Spleen (tissue), 11 donors: Measurements from ENCODE around the gene ARSD. TPM values are rescaled to one million over a fixed set of nuclear protein-coding genes. Genes with fewer than 3 reads are reported as not detected.
"Not testable (repeated sequence)": the region's sequence is repeated elsewhere in the genome, so short reads cannot be mapped to it uniquely, and the experiment has no call there.

ENCODE experiments used
- DNase-seq: peaks from one replicate; pipeline ENCODE4 v3.0.0-alpha.2; 2020
- H3K27ac ChIP-seq, 8 donors: fragments of 200-600 bp; sonication (generic) in 7 of 8; 1 replicate in 4 of 8; 2 replicates in 4 of 8; pipeline versions ENCODE4 v1.5.0 to v1.8.0; 2016 to 2021; ENCODE audit warnings: inconsistent platforms in 4 of 8, mild to moderate bottlenecking in 4 of 8, moderate library complexity in 1 of 8
- H3K27me3 ChIP-seq, 7 donors: fragments of 200-600 bp; sonication (generic) in 6 of 7; replicated peaks in 1 of 7; 1 replicate in 4 of 7; 2 replicates in 3 of 7; pipeline versions ENCODE4 v1.5.0 to v1.8.0; 2016 to 2021; ENCODE audit warnings: inconsistent platforms in 3 of 7, mild to moderate bottlenecking in 1 of 7
- H3K36me3 ChIP-seq, 6 donors: fragments of 200-600 bp; sonication (generic) in 5 of 6; 1 replicate in 4 of 6; 2 replicates in 2 of 6; pipeline versions ENCODE4 v1.5.0 to v1.8.0; 2016 to 2021; ENCODE audit warnings: inconsistent platforms in 2 of 6
- H3K4me1 ChIP-seq, 6 donors: fragments of 200-600 bp; sonication (generic) in 5 of 6; 1 replicate in 3 of 6; 2 replicates in 3 of 6; pipeline versions ENCODE4 v1.5.0 to v1.8.0; 2016 to 2021; ENCODE audit warnings: inconsistent platforms in 3 of 6
- H3K4me3 ChIP-seq, 8 donors: fragments of 200-600 bp; sonication (generic) in 7 of 8; 1 replicate in 4 of 8; 2 replicates in 4 of 8; pipeline versions ENCODE4 v1.5.0 to v1.8.0; 2016 to 2021; ENCODE audit warnings: inconsistent platforms in 4 of 8, mild to moderate bottlenecking in 4 of 8, moderate library complexity in 2 of 8
- H3K9me3 ChIP-seq, 8 donors: fragments of 200-600 bp; sonication (generic) in 7 of 8; 1 replicate in 4 of 8; 2 replicates in 4 of 8; pipeline versions ENCODE4 v1.5.0 to v1.8.0; 2016 to 2021; ENCODE audit warnings: inconsistent platforms in 4 of 8
- CTCF ChIP-seq, 11 experiments: fragments of 200-600 bp in 7 of 11; fragments of 450-650 bp in 4 of 11; sonication (generic) in 4 of 11; IDR thresholded peaks in 8 of 11; conservative IDR thresholded peaks in 3 of 11; 1 replicate in 7 of 11; 2 replicates in 4 of 11; pipeline versions ENCODE4 v1.4.0 to v1.8.0; 2016 to 2021; ENCODE audit warnings: antibody characterized with exemption in 11 of 11, inconsistent platforms in 4 of 11, mild to moderate bottlenecking in 1 of 11
- POLR2A ChIP-seq, 3 donors: fragments of 450-650 bp; IDR thresholded peaks; one replicate each; pipeline ENCODE4 v1.5.1; 2017; ENCODE audit warnings: antibody characterized with exemption in 3 of 3, mild to moderate bottlenecking in 1 of 3
- POLR2AphosphoS5 ChIP-seq, 3 donors: sonication (generic); formaldehyde crosslinking; IDR thresholded peaks; one replicate each; pipeline ENCODE4 v1.5.1; 2017; ENCODE audit warnings: antibody characterized with exemption in 3 of 3
- WGBS, 5 donors: extraction: QIAGEN DNeasy Blood & Tissue Kit in 3 of 5; methylation state at CpG; one replicate each; pipeline versions ENCODE4 v1.1.5 to v1.1.7; 2013 to 2018; 5-methylcytosine and 5-hydroxymethylcytosine counted together
- intact Hi-C: fragments of 100-400 bp; cut with DNase I; formaldehyde crosslinking; loops from one replicate; pipeline ENCODE4 v1.15.0; 2023; ENCODE audit warnings: low total_unique reads
- polyA plus RNA-seq, 3 donors: library from polyadenylated mRNA; stranded (reverse); fragments of 200-250 nt; gene quantifications; one replicate each; pipeline ENCODE4 v1.2.1, GENCODE V29; 2013
- total RNA-seq, 7 donors: library from RNA; depleted of rRNA in 3 of 7; stranded (reverse); fragments of >200 nt in 3 of 7; fragmentation: NEBNext Ultra II Directional in 4 of 7; extraction: Animal tissue kit (Norgen Biotek cat#: 25700) in 4 of 7; gene quantifications; one replicate each; pipeline versions ENCODE4 v1.1.0 to v1.2.1, GENCODE V29; 2016 to 2021
- donor health status: healthy with polysubstance abuse.
- donor health status: DM: no; HTN: no; CAD: no; lungs with moderate emphysema.
- donor health status: DM: no; HTN: no; CAD: no.
- donor health status: Bipolar disorder and iron deficiency.
- donor health status: healthy.
- donor health status: DM: no; HTN: no; CAD: no.
- donor health status: DM: yes; HTN: yes; CAD: no.

Gene ARSD
- total and polyA plus RNA-seq, 10 donors = 2.8 to 22.0 (median 12.8) TPM

GRCh38 chrX:2965965-2966364 is 36.8 kb upstream of the ARSD start:
- intact Hi-C loops = no loop called here
- no peak overlapping the region for H3K4me3 ChIP-seq
- TF ChIP-seq POLR2A (IDR thresholded peaks at IDR 0.05) (no peak), POLR2AphosphoS5 (IDR thresholded peaks at IDR 0.05) (no peak), CTCF (IDR thresholded peaks at IDR 0.05 in 8 of 11, conservative IDR thresholded peaks at IDR 0.05 in 3 of 11) (no peak)
- H3K36me3 ChIP-seq = no peaks in the 10 kb centered on the region
- no peak for DNase-seq
- peaks cover 0 to 6% (median 0%) of the 10 kb centered on the region in 6 donors for H3K4me1 ChIP-seq
- 60 to 71% (median 70%) methylated on average over 6 of the region's 6 CpGs for WGBS, 5 donors
- H3K9me3 ChIP-seq = no peaks in the 10 kb centered on the region
- H3K27ac ChIP-seq = no peak overlapping the region
- peaks cover 0 to 29% (median 0%) of the 10 kb centered on the region in 7 donors for H3K27me3 ChIP-seq

- DNase-seq = not testable (repeated sequence)
Observed at GRCh38 chrX:2963992-2964794, 35.1 kb upstream of the ARSD start.

GRCh38 chrX:2963449-2963848 is 34.3 kb upstream of the ARSD start:
- H3K4me3 ChIP-seq, H3K36me3 ChIP-seq, H3K27ac ChIP-seq, H3K9me3 ChIP-seq, H3K4me1 ChIP-seq, intact Hi-C loops, DNase-seq: not testable (repeated sequence)
- H3K27me3 ChIP-seq = peaks cover 0 to 25% (median 0%) of the 10 kb centered on the region in 7 donors
- 81 to 96% (median 90%) methylated on average over 4 to 7 of the region's 7 CpGs for WGBS, 5 donors

More at GRCh38 chrX:2963992-2964794, 35.1 kb upstream of the ARSD start:
- peaks cover 0 to 25% (median 0%) of the 10 kb centered on the region in 7 donors for H3K27me3 ChIP-seq
- intact Hi-C loops, H3K4me3 ChIP-seq, H3K27ac ChIP-seq, H3K36me3 ChIP-seq, H3K4me1 ChIP-seq, H3K9me3 ChIP-seq: not testable (repeated sequence)
- WGBS, 5 donors = 70 to 89% (median 77%) methylated on average over 10 to 16 of the region's 16 CpGs

- TF ChIP-seq CTCF (IDR thresholded peaks at IDR 0.05 in 8 of 11, conservative IDR thresholded peaks at IDR 0.05 in 3 of 11) (no peak), POLR2A (IDR thresholded peaks at IDR 0.05) (no peak), POLR2AphosphoS5 (IDR thresholded peaks at IDR 0.05) (no peak)
- Histone ChIP-seq H3K9me3 (no peaks in the 10 kb centered on the region), H3K4me1 (no peaks in the 10 kb centered on the region), H3K27ac (no peak overlapping the region), H3K4me3 (no peak overlapping the region), H3K36me3 (no peaks in the 10 kb centered on the region), H3K27me3 (peaks cover 0 to 14% (median 0%) of the 10 kb centered on the region in 7 donors)
- peak; percentile 34 for DNase-seq
- intact Hi-C loops = no loop called here
- WGBS, 5 donors = 66 to 95% (median 91%) methylated on average over 10 to 11 of the region's 11 CpGs
Observed at GRCh38 chrX:2962381-2962780, 33.2 kb upstream of the ARSD start.

GRCh38 chrX:2960861-2961515 is 31.8 kb upstream of the ARSD start:
- H3K4me3 ChIP-seq = no peak overlapping the region
- DNase-seq = no peak
- WGBS, 5 donors = 78 to 91% (median 88%) methylated on average over 14 of the region's 14 CpGs
- TF ChIP-seq CTCF (IDR thresholded peaks at IDR 0.05 in 8 of 11, conservative IDR thresholded peaks at IDR 0.05 in 3 of 11) (no peak), POLR2A (IDR thresholded peaks at IDR 0.05) (no peak), POLR2AphosphoS5 (IDR thresholded peaks at IDR 0.05) (no peak)
- no peaks in the 10 kb centered on the region for H3K9me3 ChIP-seq
- no peaks in the 10 kb centered on the region for H3K36me3 ChIP-seq
- intact Hi-C loops = no loop called here
- H3K4me1 ChIP-seq = no peaks in the 10 kb centered on the region
- peaks cover 0 to 21% (median 0%) of the 10 kb centered on the region in 7 donors for H3K27me3 ChIP-seq
- H3K27ac ChIP-seq = no peak overlapping the region
